AG08395 (cell line): Measurements from ENCODE around the gene OPN1SW.

Experiments used
- DNase-seq: peaks from one replicate; pipeline ENCODE4 v3.0.0; 2012; ENCODE audit warnings: mixed read lengths, low spot score

The OPN1SW gene

DNA sequence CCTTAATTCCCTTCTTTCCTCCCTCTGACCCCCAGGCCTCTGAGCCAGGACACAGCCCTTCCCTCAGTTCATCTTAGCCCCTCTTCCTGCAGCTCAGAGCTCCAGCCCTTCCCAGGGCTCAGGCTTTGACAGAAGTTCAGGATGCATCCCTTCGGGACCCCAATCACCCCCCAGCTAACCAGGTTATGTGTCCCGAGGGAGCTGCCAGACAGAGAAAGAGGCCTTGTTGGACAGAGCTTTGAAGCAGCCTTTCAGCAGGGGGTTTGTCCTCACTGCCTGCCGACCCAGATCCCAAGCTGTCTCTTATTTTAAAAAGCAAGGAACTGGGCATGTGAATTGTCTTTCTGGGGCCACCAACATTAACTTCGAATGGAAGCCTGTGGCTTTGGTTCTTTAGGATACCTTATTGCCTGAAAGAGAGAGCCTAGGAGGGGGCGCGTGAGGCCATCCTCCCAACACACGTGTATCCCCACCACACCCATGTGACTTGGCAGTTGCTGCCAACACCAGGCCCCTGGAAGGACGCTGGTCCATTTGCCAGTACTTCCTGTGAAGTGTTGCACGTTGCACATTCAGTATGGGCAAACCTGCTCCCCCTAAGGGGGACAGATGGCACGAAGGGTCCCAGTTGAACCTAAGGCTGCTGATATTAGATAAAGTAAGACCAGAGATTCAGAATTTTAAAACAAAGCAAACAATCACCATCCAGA, 17.0 kb upstream of the OPN1SW start:
- DNase-seq, result no peak

- peak; percentile 47 for DNase-seq
Measured at GRCh38 chr7:128791972-128792327, 16.4 kb upstream of the OPN1SW start.

DNA sequence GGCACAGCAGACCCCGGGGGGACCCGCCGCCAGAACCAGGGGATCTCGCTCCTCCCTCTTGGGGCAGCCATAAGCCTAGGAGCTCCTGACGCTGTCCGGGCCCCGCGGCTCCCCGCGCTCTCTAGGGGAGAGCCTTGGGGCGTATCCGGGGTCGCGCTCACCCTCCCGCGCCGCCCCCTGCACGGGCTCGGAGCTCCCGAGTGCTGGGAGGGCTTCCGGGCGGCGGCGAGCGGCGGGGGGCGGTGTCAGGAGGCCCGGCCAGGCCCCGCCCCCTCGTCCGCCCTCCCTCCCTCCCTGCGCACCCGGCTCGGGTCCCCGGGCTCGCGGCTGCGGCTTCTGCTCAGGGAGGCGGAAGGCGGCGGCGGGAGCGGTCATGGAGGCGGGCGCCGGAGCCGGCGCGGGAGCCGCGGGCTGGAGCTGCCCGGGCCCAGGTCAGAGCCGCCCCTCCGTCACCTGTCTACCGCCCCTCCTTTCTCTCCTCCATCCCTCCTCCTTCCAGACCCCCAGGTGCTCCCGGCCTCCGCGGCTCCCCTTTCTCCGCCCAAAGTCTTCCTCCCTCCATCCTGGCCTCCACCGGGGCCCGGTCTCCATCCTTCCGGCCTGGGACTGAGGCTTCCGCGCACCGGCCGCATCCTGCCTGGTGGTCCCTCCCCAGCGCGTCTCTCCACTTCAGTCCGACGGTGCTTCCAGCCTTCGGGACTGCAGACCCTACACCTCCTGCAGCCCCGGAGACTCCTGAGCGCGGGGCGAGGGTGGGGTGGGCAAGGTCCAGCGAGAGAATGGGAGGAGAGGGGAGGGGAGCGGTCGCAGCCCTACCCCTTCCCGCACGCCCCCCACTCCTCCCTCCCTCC, 15.8 kb upstream of the OPN1SW start, which contains the start of gene CCDC136:
Gene CCDC136 (plus strand): TSS at position 848 of the 851 bp plus-strand sequence. CDS start 444 bp downstream, outside the sequence.
- peak; percentile 84 for DNase-seq

DNA sequence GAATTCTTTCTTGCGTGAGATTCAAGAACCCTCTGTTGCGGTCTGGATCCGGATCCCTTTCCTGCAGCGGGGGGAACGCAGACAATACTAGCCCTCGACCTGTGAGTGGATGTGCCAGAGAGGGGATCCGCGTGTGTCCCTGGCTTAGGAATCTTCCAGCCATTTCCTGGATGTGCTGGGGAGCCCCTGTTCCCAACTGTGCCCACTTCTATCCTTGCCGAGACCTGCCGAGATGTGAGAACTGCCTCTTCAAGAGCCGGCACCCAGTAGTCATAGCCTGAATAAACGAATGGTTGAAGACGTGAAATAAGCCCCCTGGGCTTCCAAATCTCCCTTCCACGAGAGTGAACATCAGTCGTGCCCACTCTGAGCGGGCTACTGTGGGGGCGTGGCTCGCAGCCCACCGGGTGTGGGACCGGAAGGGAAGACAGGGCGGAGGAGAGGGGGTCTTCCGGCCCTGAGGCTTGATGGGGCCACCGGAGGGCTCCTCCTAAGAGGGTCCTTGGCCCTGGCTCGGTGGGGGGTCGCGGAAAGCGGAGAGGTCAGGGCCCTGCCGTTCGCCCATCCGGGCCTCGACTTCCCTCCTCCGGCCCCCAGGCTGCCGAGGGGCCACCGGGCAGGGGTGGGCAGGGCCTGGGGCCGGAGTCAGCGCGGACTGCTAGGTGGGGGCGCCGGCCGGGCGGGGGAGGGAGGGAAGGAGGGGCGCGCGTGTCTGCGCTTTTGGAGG, 14.9 kb upstream of the OPN1SW start:
- DNase-seq, result no peak

- no peak for DNase-seq
Measured at GRCh38 chr7:128788446-128789412, 13.1 kb upstream of the OPN1SW start.

GRCh38 chr7:128785738-128786137, 10.1 kb upstream of the OPN1SW start:
- no peak for DNase-seq

DNA sequence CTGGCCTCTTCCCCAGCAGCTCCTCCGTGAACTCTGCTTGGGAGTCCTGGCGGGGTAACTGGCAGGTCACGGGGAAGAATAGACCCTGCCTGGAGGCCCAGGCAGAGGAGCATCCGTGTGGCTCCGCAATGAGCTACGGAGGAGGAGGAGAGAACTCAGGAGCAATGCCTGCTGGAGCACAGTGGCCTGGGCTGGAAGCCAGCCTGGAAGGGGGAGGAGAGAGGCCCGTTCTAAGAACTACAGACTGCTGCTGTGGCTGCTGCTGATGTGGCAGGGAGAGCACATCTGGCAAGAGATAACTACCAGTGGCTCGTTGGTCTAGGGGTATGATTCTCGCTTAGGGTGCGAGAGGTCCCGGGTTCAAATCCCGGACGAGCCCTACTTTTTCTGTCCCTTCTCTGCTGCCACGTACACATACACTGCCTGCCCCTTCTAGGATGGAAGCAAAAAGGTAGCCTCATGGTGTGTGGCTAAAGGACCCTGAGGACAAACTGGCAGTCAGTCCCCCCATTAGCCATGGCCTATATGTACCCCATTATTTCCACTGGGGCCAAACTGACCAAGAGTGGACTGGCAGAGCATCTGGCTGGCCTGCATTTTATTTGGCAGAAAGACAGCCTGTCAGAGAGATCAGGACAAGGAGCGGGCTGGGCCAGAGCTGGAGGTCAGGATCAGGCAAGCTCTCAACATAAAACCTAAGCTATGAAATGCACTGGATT, 7.7 kb upstream of the OPN1SW start:
- DNase-seq, result peak; percentile 85

GRCh38 chr7:128781851-128782250, 6.3 kb upstream of the OPN1SW start:
- DNase-seq, result peak; percentile 25

- DNase-seq, result peak; percentile 88
Measured at GRCh38 chr7:128781126-128781525, 5.5 kb upstream of the OPN1SW start.

DNA sequence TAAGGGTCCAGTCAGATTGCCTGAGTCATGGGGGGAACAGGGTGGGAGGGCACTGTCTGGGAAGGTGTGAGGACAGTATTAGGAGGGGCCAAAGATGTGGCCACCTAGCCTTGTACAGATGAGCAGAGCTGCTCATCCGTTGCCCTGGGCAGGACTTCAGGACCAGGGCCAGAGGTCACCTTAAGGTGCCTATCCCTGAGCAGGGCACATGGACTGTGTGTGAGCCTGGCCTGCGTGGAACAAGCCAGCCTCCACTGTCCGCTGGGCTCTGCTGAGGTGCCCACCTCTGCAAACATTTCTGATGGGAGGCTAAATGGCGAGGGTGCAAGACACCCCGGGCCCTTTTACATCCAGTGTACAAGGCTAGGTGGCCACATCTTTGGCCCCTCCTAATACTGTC, 3.4 kb upstream of the OPN1SW start:
- no peak for DNase-seq

DNA sequence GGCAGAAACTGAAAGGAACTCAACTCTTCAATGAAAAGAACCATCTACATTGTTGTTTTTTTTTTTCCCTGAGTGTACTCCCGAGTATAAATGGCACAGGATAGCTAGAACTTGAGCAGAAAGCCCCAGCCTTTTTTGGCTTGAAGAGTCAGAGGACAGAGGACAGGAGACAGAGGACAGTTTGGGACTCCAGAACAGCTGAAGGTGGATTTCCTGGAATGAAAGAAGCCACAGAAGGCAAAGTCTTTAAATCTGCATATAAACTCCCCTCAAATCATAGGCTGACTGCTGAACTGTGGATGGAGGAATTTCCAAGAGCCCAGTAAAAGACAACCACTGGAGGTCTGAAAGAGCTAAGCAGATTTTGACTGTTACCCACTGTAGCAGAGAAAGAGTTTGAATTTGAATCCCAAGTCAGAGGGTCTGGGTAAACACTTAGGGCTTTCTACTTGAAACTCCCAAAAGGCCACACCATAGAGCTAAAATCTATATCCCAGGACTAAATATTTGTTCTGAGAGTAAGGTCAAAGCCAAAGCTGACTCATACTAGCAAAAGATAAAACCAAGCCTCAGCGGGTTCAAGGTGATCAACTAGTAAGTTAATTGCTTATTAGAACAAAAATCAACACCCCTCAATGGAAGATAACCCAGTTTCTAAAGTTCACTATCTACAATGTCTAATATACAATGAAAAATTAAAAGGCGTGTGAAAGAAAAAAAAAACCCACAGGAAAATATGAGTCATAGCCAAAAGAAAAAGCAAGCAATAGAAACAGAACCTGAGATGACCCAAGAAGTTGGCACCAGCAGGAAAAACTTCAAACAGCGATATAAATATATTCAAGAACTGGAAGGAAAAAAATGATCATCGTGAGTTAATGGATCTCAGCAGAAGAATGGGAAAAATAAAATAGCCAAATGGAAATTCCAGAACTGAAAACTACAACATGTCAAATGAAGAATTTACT, 1.8 kb upstream of the OPN1SW start:
- no peak for DNase-seq

GRCh38 chr7:128774921-128775320, 673 bp downstream of the OPN1SW start:
- no peak for DNase-seq

GRCh38 chr7:128774029-128774689, 1.4 kb downstream of the OPN1SW start:
- DNase-seq, result no peak

DNA sequence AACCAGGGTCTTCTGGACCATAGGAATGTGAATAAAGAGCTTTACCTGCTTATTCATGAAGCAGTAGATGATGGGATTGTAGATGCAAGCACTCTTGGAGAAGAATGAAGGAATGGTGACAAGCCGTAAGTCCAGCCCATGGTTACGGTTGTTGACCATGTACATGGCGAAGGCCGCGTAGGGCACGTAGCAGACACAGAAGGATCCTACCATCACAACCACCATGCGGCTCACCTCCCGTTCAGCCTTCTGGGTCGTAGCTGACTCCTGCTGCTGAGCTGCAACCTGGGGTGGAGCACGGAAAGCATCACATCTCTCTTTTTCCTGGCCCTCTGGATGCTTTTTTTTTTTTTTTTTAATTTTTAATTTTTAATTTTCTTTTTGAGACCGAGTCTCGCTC, 2.0 kb downstream of the OPN1SW start:
- DNase-seq, result no peak

DNA sequence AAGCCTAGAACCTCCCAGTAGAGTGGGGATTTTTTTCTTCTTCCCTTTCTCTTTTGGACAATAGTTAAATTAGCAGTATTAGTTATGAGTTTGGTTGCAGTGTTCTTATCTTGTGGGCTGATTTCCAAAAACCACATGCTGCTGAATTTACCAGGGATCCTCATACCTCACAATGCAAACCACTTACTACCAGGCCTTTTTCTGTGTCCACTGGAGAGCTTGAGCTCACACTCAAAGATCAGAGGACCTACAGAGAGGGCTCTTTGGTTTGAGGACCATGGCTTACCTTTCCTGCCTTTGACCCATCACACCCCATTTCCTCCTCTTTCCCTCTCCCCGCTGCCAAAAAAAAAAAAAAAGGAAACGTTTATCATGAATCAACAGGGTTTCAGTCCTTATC, 5.4 kb downstream of the OPN1SW start:
- DNase-seq, result no peak

DNA sequence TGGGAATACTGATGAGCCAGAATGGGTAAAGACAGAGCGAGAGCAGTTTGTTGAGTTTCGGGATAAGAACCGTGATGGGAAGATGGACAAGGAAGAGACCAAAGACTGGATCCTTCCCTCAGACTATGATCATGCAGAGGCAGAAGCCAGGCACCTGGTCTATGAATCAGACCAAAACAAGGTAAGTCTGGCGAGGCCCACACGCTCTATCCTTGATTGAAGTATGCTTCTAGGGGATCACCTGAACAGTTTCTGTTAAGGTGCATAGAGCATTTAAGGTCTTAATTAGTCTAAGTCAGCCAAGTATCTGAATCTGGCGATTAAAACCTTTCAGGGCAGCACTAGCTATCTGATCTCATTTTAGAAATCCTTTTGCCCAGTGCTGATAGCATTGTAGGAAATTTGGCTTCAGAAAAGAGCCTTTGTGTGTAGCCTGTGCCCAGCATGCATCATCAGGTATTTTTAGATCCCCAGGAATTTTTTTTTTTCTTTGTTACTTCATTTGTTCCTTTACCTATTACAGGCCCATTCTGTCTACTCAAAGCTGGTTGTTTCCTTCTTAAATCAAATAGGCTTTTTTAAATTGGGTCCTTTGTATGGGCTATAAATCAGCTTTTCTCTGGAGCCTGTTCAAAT, 8.0 kb downstream of the OPN1SW start:
- no peak for DNase-seq

- no peak for DNase-seq
Measured at GRCh38 chr7:128763541-128763940, 12.1 kb downstream of the OPN1SW start.

GRCh38 chr7:128759242-128759641, 16.4 kb downstream of the OPN1SW start:
- no peak for DNase-seq

DNA sequence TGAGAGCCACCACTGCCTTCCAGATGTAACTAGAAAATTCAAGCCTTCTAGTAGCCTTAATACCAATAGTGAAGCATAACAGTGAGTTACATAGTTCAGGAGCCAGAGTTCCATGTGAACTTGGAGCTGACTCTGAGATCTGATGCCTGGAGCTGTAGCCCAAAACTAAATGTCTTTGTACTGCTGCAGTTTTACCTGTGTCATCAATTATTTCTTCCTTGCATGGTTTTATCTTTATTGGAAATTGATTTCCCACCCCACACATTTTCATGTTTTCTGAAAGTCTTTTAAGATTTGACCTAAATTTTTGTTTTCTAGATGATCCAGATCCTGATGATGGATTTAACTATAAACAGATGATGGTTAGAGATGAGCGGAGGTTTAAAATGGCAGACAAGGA, 17.0 kb downstream of the OPN1SW start:
- no peak for DNase-seq
